ENCODE data around the gene SEMA4F. TPM values are rescaled to one million over a fixed set of nuclear protein-coding genes. Genes with fewer than 3 reads are reported as not detected.

The SEMA4F gene
- total and polyA plus RNA-seq, 4 experiments from 2014 or later = 6.8 to 21.6 (median 13.8) TPM

GRCh38 chr2:74730530-74730929, 76.5 kb downstream of the SEMA4F start:
- H3K36me3 Mint-ChIP-seq = peaks cover 0 to 1% of the 10 kb centered on the region in 2 donors
- H3K27ac ChIP-seq (ENCODE audit: low read depth, low read length) = no peak overlapping the region
- H3K27me3 Mint-ChIP-seq = peaks cover 14 to 18% of the 10 kb centered on the region in 2 donors
- no peaks in the 10 kb centered on the region for H3K4me1 ChIP-seq (ENCODE audit: insufficient read depth, low read length)
- peaks cover 6% of the 10 kb centered on the region for H3K27me3 ChIP-seq (ENCODE audit: insufficient read depth, low read length)
- peaks cover 0 to 14% (median 5%) of the 10 kb centered on the region in 8 donors for H3K9me3 Mint-ChIP-seq
- intact Hi-C loops (cut with micrococcal nuclease) = no loop called here
- H3K36me3 ChIP-seq (ENCODE audit: insufficient read depth, low read length) = no peaks in the 10 kb centered on the region
- DNase-seq = no peak
- no peaks in the 10 kb centered on the region for H3K4me1 Mint-ChIP-seq
- no peak overlapping the region for H3K4me3 Mint-ChIP-seq
- ChIA-PET CTCF (ENCODE audit: partially characterized antibody) (no interaction called here), POLR2A (ENCODE audit: partially characterized antibody) (interaction anchor here (1.1 kb wide), 1 partner anchor 16 kb away, joined by 5 read pairs; no protein-coding TSS in a partner anchor)
- H3K9me3 ChIP-seq (ENCODE audit: control insufficient read depth in 1 of 2, low read length in 2 of 2) = no peaks in the 10 kb centered on the region
- no peak overlapping the region for H3K4me3 ChIP-seq (ENCODE audit: low read length in 2 of 2)
- no peak overlapping the region for H3K27ac Mint-ChIP-seq

Other genes with a start within 250 kb of the SEMA4F start
- 1 to 10 TPM; 5.3 to 7.5 TPM for gene C2orf81, start 232.6 kb upstream of the SEMA4F start, total RNA-seq
- 1 to 10 TPM; 1.5 to 1.6 TPM for gene C2orf81, start 232.6 kb upstream of the SEMA4F start, polyA plus RNA-seq
- 10 to 100 TPM; 36.3 to 41.0 TPM for gene WDR54, start 232.5 kb upstream of the SEMA4F start, total RNA-seq
- 100 to 1,000 TPM in 1 of 2 donors, 10 to 100 TPM in 1; 56.1 to 107 TPM for gene WDR54, start 232.5 kb upstream of the SEMA4F start, polyA plus RNA-seq
- gene RTKN, start 212.3 kb upstream of the SEMA4F start, total RNA-seq = not detected
- gene RTKN, start 212.3 kb upstream of the SEMA4F start, polyA plus RNA-seq = under 1 TPM in 1 of 2 donors, not detected in 1; 0.14 TPM
- gene INO80B, start 199.2 kb upstream of the SEMA4F start, total RNA-seq = 10 to 100 TPM; 76.4 to 82.8 TPM
- 1 to 10 TPM; 4.6 to 7.7 TPM for gene INO80B, start 199.2 kb upstream of the SEMA4F start, polyA plus RNA-seq
- gene WBP1, start 195.8 kb upstream of the SEMA4F start, total RNA-seq = 100 to 1,000 TPM; 108 to 109 TPM
- gene WBP1, start 195.8 kb upstream of the SEMA4F start, polyA plus RNA-seq = 10 to 100 TPM; 38.1 to 41.2 TPM
- 10 to 100 TPM; 92.3 to 94.1 TPM for gene MOGS, start 188.9 kb upstream of the SEMA4F start, total RNA-seq
- 10 to 100 TPM; 34.0 to 38.5 TPM for gene MOGS, start 188.9 kb upstream of the SEMA4F start, polyA plus RNA-seq
- 10 to 100 TPM; 72.8 to 82.3 TPM for gene MRPL53, start 181.6 kb upstream of the SEMA4F start, total RNA-seq
- 100 to 1,000 TPM in 1 of 2 donors, 10 to 100 TPM in 1; 96.5 to 120 TPM for gene MRPL53, start 181.6 kb upstream of the SEMA4F start, polyA plus RNA-seq
- gene CCDC142, start 171.2 kb upstream of the SEMA4F start, total RNA-seq = 10 to 100 TPM; 63.9 to 67.6 TPM
- 10 to 100 TPM in 1 of 2 donors, 1 to 10 TPM in 1; 3.6 to 10.2 TPM for gene CCDC142, start 171.2 kb upstream of the SEMA4F start, polyA plus RNA-seq
- 10 to 100 TPM; 43.7 to 46.9 TPM for gene TTC31, start 171.2 kb upstream of the SEMA4F start, total RNA-seq
- gene TTC31, start 171.2 kb upstream of the SEMA4F start, polyA plus RNA-seq = 10 to 100 TPM; 17.0 to 19.2 TPM
- gene LBX2, start 154.6 kb upstream of the SEMA4F start, total RNA-seq = under 1 TPM in 1 of 2 experiments, not detected in 1; 0.30 TPM
- gene LBX2, start 154.6 kb upstream of the SEMA4F start, polyA plus RNA-seq = under 1 TPM in 1 of 2 donors, not detected in 1; 0.23 TPM
- gene PCGF1, start 146.6 kb upstream of the SEMA4F start, total RNA-seq = 10 to 100 TPM; 31.1 to 42.2 TPM
- 10 to 100 TPM; 10.4 to 16.7 TPM for gene PCGF1, start 146.6 kb upstream of the SEMA4F start, polyA plus RNA-seq
- gene TLX2, start 139.8 kb upstream of the SEMA4F start, total RNA-seq = under 1 TPM; 0.52 to 0.53 TPM
- under 1 TPM; 0.14 to 0.33 TPM for gene TLX2, start 139.8 kb upstream of the SEMA4F start, polyA plus RNA-seq
- gene DQX1, start 128.0 kb upstream of the SEMA4F start, total RNA-seq = under 1 TPM; 0.35 to 0.44 TPM
- not detected for gene DQX1, start 128.0 kb upstream of the SEMA4F start, polyA plus RNA-seq
- gene AUP1, start 124.5 kb upstream of the SEMA4F start, total RNA-seq = 100 to 1,000 TPM; 153 to 158 TPM
- gene AUP1, start 124.5 kb upstream of the SEMA4F start, polyA plus RNA-seq = 100 to 1,000 TPM in 1 of 2 donors, 10 to 100 TPM in 1; 91.3 to 123 TPM
- gene HTRA2, start 124.3 kb upstream of the SEMA4F start, total RNA-seq = 10 to 100 TPM; 39.8 to 41.1 TPM
- gene HTRA2, start 124.3 kb upstream of the SEMA4F start, polyA plus RNA-seq = 10 to 100 TPM; 22.0 to 25.7 TPM
- gene LOXL3, start 100.3 kb upstream of the SEMA4F start, total RNA-seq = under 1 TPM; 0.25 to 0.32 TPM
- gene LOXL3, start 100.3 kb upstream of the SEMA4F start, polyA plus RNA-seq = not detected
- gene DOK1, start 99.5 kb upstream of the SEMA4F start, total RNA-seq = 10 to 100 TPM; 34.8 to 35.7 TPM
- gene DOK1, start 99.5 kb upstream of the SEMA4F start, polyA plus RNA-seq = 10 to 100 TPM; 14.2 to 26.8 TPM
- not detected for gene M1AP, start 5.9 kb upstream of the SEMA4F start, total RNA-seq
- under 1 TPM in 1 of 2 donors, not detected in 1; 0.47 TPM for gene M1AP, start 5.9 kb upstream of the SEMA4F start, polyA plus RNA-seq
- gene HK2, start 179.9 kb downstream of the SEMA4F start, total RNA-seq = 1 to 10 TPM; 7.3 to 9.4 TPM
- gene HK2, start 179.9 kb downstream of the SEMA4F start, polyA plus RNA-seq = 1 to 10 TPM; 1.7 to 4.9 TPM

Data from CD4-positive, alpha-beta memory T cell (primary cell).